ENCODE results near the gene IL12RB2.

IL12RB2 gene

GRCh38 chr1:67299296-67299695 is 8.4 kb upstream of the IL12RB2 start:
- TF ChIP-seq MAX (IDR thresholded peaks at IDR 0.05; ENCODE audit: low read depth, low read length) (no peak), MYC (IDR thresholded peaks at IDR 0.05; ENCODE audit: low read depth, low read length) (no peak)
- no peak overlapping the region for H3K4me3 ChIP-seq (ENCODE audit: low read depth, low read length)
- DNase-seq (ENCODE audit: low read depth): no peak

- DNase-seq (ENCODE audit: low read depth): no peak
- no peak for TF ChIP-seq CTCF (IDR thresholded peaks at IDR 0.05; ENCODE audit: low read depth, low read length)
- no peak for TF ChIP-seq POLR2A (IDR thresholded peaks at IDR 0.05; ENCODE audit: extremely low read depth, insufficient read length)
- no peak for TF ChIP-seq MYC (IDR thresholded peaks at IDR 0.05; ENCODE audit: low read depth, low read length)
- TF ChIP-seq MAX (IDR thresholded peaks at IDR 0.05; ENCODE audit: low read depth, low read length): no peak
- H3K4me3 ChIP-seq (ENCODE audit: low read depth, low read length): no peak overlapping the region
Observed at GRCh38 chr1:67300561-67300960, 7.1 kb upstream of the IL12RB2 start.

- no peak overlapping the region for H3K4me3 ChIP-seq (ENCODE audit: low read depth, low read length)
- TF ChIP-seq MAX (IDR thresholded peaks at IDR 0.05; ENCODE audit: low read depth, low read length): no peak
- DNase-seq (ENCODE audit: low read depth): no peak
Observed at GRCh38 chr1:67304023-67304422, 3.6 kb upstream of the IL12RB2 start.

- TF ChIP-seq MAX (IDR thresholded peaks at IDR 0.05; ENCODE audit: low read depth, low read length) (no peak), POLR2A (IDR thresholded peaks at IDR 0.05; ENCODE audit: extremely low read depth, insufficient read length) (no peak), MYC (IDR thresholded peaks at IDR 0.05; ENCODE audit: low read depth, low read length) (no peak), CTCF (IDR thresholded peaks at IDR 0.05; ENCODE audit: low read depth, low read length) (no peak)
- no peak overlapping the region for H3K4me3 ChIP-seq (ENCODE audit: low read depth, low read length)
- no peak for DNase-seq (ENCODE audit: low read depth)
Observed at GRCh38 chr1:67306547-67306946, 1.1 kb upstream of the IL12RB2 start.

GRCh38 chr1:67308136-67308535 is 463 bp downstream of the IL12RB2 start:
- no peak for DNase-seq (ENCODE audit: low read depth)
- no peak for TF ChIP-seq MAX (IDR thresholded peaks at IDR 0.05; ENCODE audit: low read depth, low read length)
- no peak overlapping the region for H3K4me3 ChIP-seq (ENCODE audit: low read depth, low read length)

GRCh38 chr1:67312615-67313014 is 4.9 kb downstream of the IL12RB2 start:
- H3K4me3 ChIP-seq (ENCODE audit: low read depth, low read length): no peak overlapping the region
- no peak for TF ChIP-seq MYC (IDR thresholded peaks at IDR 0.05; ENCODE audit: low read depth, low read length)
- no peak for TF ChIP-seq CTCF (IDR thresholded peaks at IDR 0.05; ENCODE audit: low read depth, low read length)
- no peak for TF ChIP-seq MAX (IDR thresholded peaks at IDR 0.05; ENCODE audit: low read depth, low read length)
- TF ChIP-seq POLR2A (IDR thresholded peaks at IDR 0.05; ENCODE audit: extremely low read depth, insufficient read length): no peak
- no peak for DNase-seq (ENCODE audit: low read depth)

- no peak overlapping the region for H3K4me3 ChIP-seq (ENCODE audit: low read depth, low read length)
Observed at GRCh38 chr1:67313934-67314671, 6.4 kb downstream of the IL12RB2 start.

More at GRCh38 chr1:67313934-67314671, 6.4 kb downstream of the IL12RB2 start:
- no peak for TF ChIP-seq MAX (IDR thresholded peaks at IDR 0.05; ENCODE audit: low read depth, low read length)
- DNase-seq (ENCODE audit: low read depth): no peak

Measured in NB4 (cell line).